Gastroesophageal sphincter (tissue), 4 donors: ENCODE results near the gene SP5. TPM values are rescaled to one million over a fixed set of nuclear protein-coding genes. Genes with fewer than 3 reads are reported as not detected.

Experiments used
- ATAC-seq: fragments of 150-250 bp; one replicate; pipeline ENCODE4 v1.9.1; 2016; ENCODE audit warnings: mild to moderate bottlenecking, moderate library complexity
- H3K27ac ChIP-seq, 4 donors: fragments of 200-600 bp; sonication (generic) in 3 of 4; 1 replicate in 3 of 4; 2 replicates in 1 of 4; pipeline ENCODE4 v1.5.1; 2016 to 2019
- H3K27me3 ChIP-seq: fragments of 200-600 bp; sonication (generic); one replicate; pipeline ENCODE4 v1.5.1; 2019
- H3K36me3 ChIP-seq, 2 donors: fragments of 200-600 bp; sonication (generic); one replicate each; pipeline ENCODE4 v1.5.1; 2019; ENCODE audit warnings: control low read depth in 1 of 2
- H3K4me1 ChIP-seq, 3 donors: fragments of 200-600 bp; sonication (generic); 1 replicate in 2 of 3; 2 replicates in 1 of 3; pipeline ENCODE4 v1.5.1; 2016 to 2019; ENCODE audit warnings: control low read depth in 2 of 3
- H3K4me3 ChIP-seq, 2 donors: fragments of 200-600 bp; sonication (generic); one replicate each; pipeline ENCODE4 v1.5.1; 2019; ENCODE audit warnings: mild to moderate bottlenecking in 1 of 2, moderate library complexity in 1 of 2
- H3K9me3 ChIP-seq, 3 donors: fragments of 200-600 bp; sonication (generic); one replicate each; pipeline ENCODE4 v1.5.1; 2017 to 2019; ENCODE audit warnings: control low read depth in 2 of 3
- EP300 ChIP-seq: sonication (generic); formaldehyde crosslinking; IDR thresholded peaks from one replicate; pipeline ENCODE4 v1.6.1; 2017; ENCODE audit warnings: antibody characterized with exemption, mild to moderate bottlenecking
- POLR2A ChIP-seq, 2 donors: fragments of 450-650 bp; IDR thresholded peaks; one replicate each; pipeline ENCODE4 v1.6.1; 2017; ENCODE audit warnings: antibody characterized with exemption in 2 of 2, mild to moderate bottlenecking in 2 of 2, moderate library complexity in 1 of 2
- POLR2AphosphoS5 ChIP-seq: sonication (generic); formaldehyde crosslinking; IDR thresholded peaks from one replicate; pipeline ENCODE4 v1.6.1; 2017; ENCODE audit warnings: antibody characterized with exemption
- WGBS, 2 donors: methylation state at CpG; one replicate each; pipeline ENCODE4 v1.1.5; 2018; ENCODE audit warnings: low coverage in 1 of 2; 5-methylcytosine and 5-hydroxymethylcytosine counted together
- total RNA-seq, 4 donors: library from RNA; depleted of rRNA; stranded (reverse); fragments of >200 nt; gene quantifications; one replicate each; pipeline ENCODE4 v1.1.0, GENCODE V29; 2016
- TF ChIP-seq, protein P1 (sequence below), 4 experiments: fragments of 200-600 bp in 2 of 4; fragments of 450-650 bp in 2 of 4; sonication (generic) in 1 of 4; IDR thresholded peaks; one replicate each; pipeline ENCODE4 v1.5.1; 2017 to 2019; ENCODE audit warnings: antibody characterized with exemption in 4 of 4, mild to moderate bottlenecking in 2 of 4, moderate library complexity in 2 of 4

Gene SP5
- total RNA-seq, 4 donors from 2014 or later, result 0.13 to 0.92 (median 0.39) TPM; not detected in 1

DNA sequence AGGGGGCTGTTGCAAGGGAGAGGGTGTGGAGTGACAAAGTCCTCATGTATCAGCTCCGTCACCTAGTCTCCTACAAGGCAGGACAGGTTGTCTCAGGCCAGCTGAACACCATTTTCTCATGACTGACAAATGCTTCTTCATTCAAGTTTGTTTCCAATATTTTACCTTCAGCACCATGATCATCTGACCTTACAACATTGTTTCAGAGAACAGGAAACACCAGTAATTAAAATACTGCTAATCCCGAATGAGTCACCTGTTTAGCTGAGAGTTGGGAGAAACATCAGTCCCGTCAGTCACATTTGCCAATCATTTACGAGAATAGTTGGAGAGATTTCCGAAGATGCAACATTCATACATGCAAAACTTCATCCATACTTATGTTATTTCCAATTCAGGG, 25.7 kb upstream of the SP5 start:
- H3K27ac ChIP-seq, result no peak overlapping the region
- H3K27me3 ChIP-seq, result peaks cover 27% of the 10 kb centered on the region
- H3K36me3 ChIP-seq, result no peaks in the 10 kb centered on the region
- no peaks in the 10 kb centered on the region for H3K9me3 ChIP-seq
- no peak for ATAC-seq
- no peaks in the 10 kb centered on the region for H3K4me1 ChIP-seq
- 97 to 100% methylated on average over 3 to 5 of the region's 5 CpGs for WGBS, 2 donors
- TF ChIP-seq POLR2A (IDR thresholded peaks at IDR 0.05), result no peak
- TF ChIP-seq, protein P1, sequence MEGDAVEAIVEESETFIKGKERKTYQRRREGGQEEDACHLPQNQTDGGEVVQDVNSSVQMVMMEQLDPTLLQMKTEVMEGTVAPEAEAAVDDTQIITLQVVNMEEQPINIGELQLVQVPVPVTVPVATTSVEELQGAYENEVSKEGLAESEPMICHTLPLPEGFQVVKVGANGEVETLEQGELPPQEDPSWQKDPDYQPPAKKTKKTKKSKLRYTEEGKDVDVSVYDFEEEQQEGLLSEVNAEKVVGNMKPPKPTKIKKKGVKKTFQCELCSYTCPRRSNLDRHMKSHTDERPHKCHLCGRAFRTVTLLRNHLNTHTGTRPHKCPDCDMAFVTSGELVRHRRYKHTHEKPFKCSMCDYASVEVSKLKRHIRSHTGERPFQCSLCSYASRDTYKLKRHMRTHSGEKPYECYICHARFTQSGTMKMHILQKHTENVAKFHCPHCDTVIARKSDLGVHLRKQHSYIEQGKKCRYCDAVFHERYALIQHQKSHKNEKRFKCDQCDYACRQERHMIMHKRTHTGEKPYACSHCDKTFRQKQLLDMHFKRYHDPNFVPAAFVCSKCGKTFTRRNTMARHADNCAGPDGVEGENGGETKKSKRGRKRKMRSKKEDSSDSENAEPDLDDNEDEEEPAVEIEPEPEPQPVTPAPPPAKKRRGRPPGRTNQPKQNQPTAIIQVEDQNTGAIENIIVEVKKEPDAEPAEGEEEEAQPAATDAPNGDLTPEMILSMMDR (IDR thresholded peaks at IDR 0.05), result no peak
- no peak for TF ChIP-seq POLR2AphosphoS5
- no peak for TF ChIP-seq EP300
- H3K4me3 ChIP-seq, result no peak overlapping the region

DNA sequence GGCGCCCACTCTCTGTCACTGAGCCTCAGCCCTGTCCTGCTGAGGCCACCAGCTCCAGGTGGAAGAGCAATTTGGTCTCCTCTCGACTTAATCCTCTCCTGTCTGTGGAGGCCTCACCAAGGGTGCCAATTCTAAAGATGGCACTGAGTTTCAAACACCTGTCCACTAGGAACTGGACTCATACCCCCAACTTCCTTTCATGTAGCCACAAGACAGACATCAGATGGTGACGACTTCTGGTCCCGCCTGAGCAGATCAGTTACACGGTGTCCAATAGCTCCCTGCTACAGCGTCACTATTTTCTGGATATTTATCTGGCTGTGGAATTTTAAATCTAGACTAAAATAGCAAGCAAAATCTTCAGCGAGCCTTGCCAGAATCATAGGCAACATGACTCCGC, 24.5 kb upstream of the SP5 start:
- TF ChIP-seq, protein P1 (IDR thresholded peaks at IDR 0.05), result no peak
- Histone ChIP-seq H3K36me3 (no peaks in the 10 kb centered on the region), H3K4me3 (no peak overlapping the region), H3K9me3 (no peaks in the 10 kb centered on the region), H3K27me3 (peaks cover 28% of the 10 kb centered on the region), H3K4me1 (no peaks in the 10 kb centered on the region), H3K27ac (no peak overlapping the region)
- 68 to 71% methylated on average over 6 to 8 of the region's 8 CpGs for WGBS, 2 donors
- ATAC-seq, result no peak

DNA sequence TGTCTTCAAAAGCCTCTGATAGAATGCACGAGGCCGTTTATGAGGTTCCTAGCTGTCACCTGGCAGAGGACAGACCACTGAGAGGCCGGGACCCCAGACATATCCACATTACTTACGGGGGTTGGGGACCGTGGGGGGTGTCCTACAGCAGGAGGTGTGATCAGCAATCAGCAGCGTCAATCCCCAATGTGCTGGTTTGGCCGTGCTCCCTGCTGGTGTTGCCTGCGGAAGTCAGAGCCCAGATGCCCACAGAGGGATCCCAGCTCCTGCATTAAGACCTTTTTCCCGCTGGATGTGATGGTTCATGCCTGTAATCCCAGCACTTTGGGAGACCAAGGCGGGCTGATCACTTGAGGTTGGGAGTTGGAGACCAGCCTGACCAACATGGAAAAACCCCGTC, 20.8 kb upstream of the SP5 start:
- ATAC-seq, result no peak
- no peaks in the 10 kb centered on the region for H3K36me3 ChIP-seq
- H3K4me1 ChIP-seq, result no peaks in the 10 kb centered on the region
- no peaks in the 10 kb centered on the region for H3K9me3 ChIP-seq
- WGBS, 2 donors, result 80% methylated on average over 2 of the region's 11 CpGs; no CpG with 5 or more reads in 1 of the 2 donors
- H3K4me3 ChIP-seq, result no peak overlapping the region
- no peak overlapping the region for H3K27ac ChIP-seq
- TF ChIP-seq EP300, result no peak
- TF ChIP-seq POLR2AphosphoS5, result no peak
- TF ChIP-seq POLR2A (IDR thresholded peaks at IDR 0.05), result no peak
- TF ChIP-seq, protein P1 (IDR thresholded peaks at IDR 0.05), result no peak
- H3K27me3 ChIP-seq, result peaks cover 35% of the 10 kb centered on the region

DNA sequence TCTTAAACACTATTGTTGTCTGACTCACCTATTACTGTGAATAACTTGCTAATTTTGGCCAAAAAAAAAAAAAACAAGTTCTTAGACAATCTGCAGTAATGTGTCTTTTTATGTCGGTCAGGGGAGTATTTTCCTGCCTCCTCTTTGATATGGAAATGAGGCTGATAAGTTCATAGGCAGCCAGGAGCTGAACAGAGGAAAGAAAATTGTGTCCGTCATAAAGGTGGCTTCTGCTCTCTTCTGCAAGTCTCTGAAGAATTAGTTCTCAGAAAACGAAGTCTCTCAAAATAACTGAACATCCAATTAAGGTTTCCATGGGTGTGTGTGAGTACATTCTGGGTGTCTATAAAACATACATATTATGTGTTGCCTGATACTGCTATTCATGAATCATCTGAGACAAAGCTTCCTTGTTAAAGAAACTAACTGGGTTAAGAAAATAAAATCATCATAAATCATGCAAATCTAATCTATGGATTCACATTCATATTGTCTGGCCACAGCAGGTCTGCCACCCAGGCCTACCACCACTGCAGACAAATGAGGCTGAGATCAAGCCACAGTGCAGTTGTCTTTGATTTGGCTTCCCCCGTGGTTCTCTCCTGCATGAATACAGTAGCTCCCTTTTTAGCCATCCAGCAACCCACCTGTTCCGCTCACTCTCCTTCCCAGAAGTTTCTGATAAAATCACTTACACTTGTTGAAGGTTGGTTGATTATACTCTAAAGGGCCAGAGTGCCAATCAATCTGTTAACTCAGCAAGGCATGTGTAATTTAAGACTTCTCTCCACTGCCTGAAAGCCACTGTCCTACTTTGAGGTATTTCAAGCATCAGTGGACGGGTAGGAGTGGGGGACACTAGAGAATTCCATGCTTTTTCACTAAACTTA, 19.4 kb upstream of the SP5 start:
- peaks cover 35% of the 10 kb centered on the region for H3K27me3 ChIP-seq
- ATAC-seq, result no peak
- no peak overlapping the region for H3K27ac ChIP-seq
- no peaks in the 10 kb centered on the region for H3K36me3 ChIP-seq
- 70 to 72% methylated on average over 5 to 6 of the region's 6 CpGs for WGBS, 2 donors
- no peak overlapping the region for H3K4me3 ChIP-seq
- no peaks in the 10 kb centered on the region for H3K4me1 ChIP-seq
- H3K9me3 ChIP-seq, result no peaks in the 10 kb centered on the region
- TF ChIP-seq EP300, result no peak
- TF ChIP-seq, protein P1 (IDR thresholded peaks at IDR 0.05), result no peak
- no peak for TF ChIP-seq POLR2AphosphoS5
- TF ChIP-seq POLR2A (IDR thresholded peaks at IDR 0.05), result no peak

DNA sequence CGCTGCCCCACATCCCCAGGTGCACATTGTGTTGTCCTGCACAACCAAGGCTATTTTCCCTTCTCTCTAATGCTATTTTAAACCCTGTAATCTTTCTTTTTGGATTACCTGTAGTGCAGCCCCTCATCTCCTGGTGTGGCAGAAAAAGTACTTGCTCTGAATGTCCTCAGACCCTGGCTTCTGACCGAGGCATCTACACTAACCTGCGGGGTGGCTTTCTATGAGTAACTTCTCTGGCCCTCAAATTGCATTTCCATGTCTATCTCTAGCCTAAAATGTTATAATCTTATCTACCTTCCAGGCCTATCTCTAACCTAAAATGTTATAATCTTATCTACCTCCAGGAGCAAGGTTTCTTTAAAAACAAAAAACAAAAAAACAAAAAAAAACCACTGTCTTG, 18.2 kb upstream of the SP5 start:
- H3K9me3 ChIP-seq, result no peaks in the 10 kb centered on the region
- H3K36me3 ChIP-seq, result no peaks in the 10 kb centered on the region
- no peaks in the 10 kb centered on the region for H3K4me1 ChIP-seq
- no peak for TF ChIP-seq POLR2A (IDR thresholded peaks at IDR 0.05)
- no peak for TF ChIP-seq EP300
- TF ChIP-seq POLR2AphosphoS5, result no peak
- TF ChIP-seq, protein P1 (IDR thresholded peaks at IDR 0.05), result no peak
- WGBS, 2 donors, result 86 to 100% methylated on average over 1 to 3 of the region's 3 CpGs
- ATAC-seq, result no peak
- no peak overlapping the region for H3K27ac ChIP-seq
- no peak overlapping the region for H3K4me3 ChIP-seq
- H3K27me3 ChIP-seq, result peaks cover 27% of the 10 kb centered on the region
